HepG2 (cell line): ENCODE measurements around the gene MCF2L. TPM values are rescaled to one million over a fixed set of nuclear protein-coding genes. Genes with fewer than 3 reads are reported as not detected.

Experiments
- ATAC-seq: fragments of 200-7000 bp; cut with Tn5 transposase; 3 replicates; pipeline ENCODE4 v1.9.1; 2020; ENCODE audit warnings: mild to moderate bottlenecking, moderate library complexity
- BruUV-seq: library from RNA; stranded (reverse); fragments of 400-500 nt; replicated peaks from 2 replicates; lab custom pipeline; 2021; lab: Mats Ljungman, UMichigan
- CTCF ChIA-PET: fragments of 300-600 bp; formaldehyde crosslinking; extraction: SDS; loops from one replicate; lab custom pipeline; 2021; ENCODE audit warnings: low total read pairs, inconsistent platforms, low intra/inter-chr PET ratio; lab: Yijun Ruan, JAX
- POLR2A ChIA-PET: fragments of 350-600 bp; sonication (Branson Sonifier 250); formaldehyde crosslinking; loops from one replicate; lab custom pipeline; 2020; ENCODE audit warnings: antibody characterized with exemption, inconsistent platforms; lab: Yijun Ruan, JAX
- DNase-seq: peaks from one replicate; pipeline ENCODE4 v3.0.0-alpha.2; 2015; ENCODE audit warnings: low spot score
- FAIRE-seq: peaks from 3 replicates; lab custom pipeline; 2011; peaks lifted over from hg19 to GRCh38; lab: Jason Lieb, UNC
- H2AFZ ChIP-seq: one replicate; pipeline ENCODE4 v1.6.1; 2011; ENCODE audit warnings: low read length, inconsistent platforms
- H3K27ac ChIP-seq: fragments of 300-600 bp; 3 replicates; pipeline ENCODE4 v1.8.0; 2011; ENCODE audit warnings: mixed run types, mild to moderate bottlenecking, mixed read lengths, low read length, inconsistent platforms; ENCODE audit not compliant: insufficient read depth; ENCODE audit errors: extremely low read length
- H3K27me3 ChIP-seq, 2 experiments: fragments of 200-600 bp in 1 of 2; 2 replicates in 1 of 2; 3 replicates in 1 of 2; pipeline versions ENCODE4 v1.6.0 to v1.8.0; 2011; ENCODE audit warnings: low read length in 2 of 2, mild to moderate bottlenecking in 2 of 2, moderate library complexity in 2 of 2, inconsistent platforms in 1 of 2; ENCODE audit not compliant: insufficient read depth in 2 of 2, control insufficient read depth in 1 of 2
- H3K36me3 ChIP-seq, 2 experiments: fragments of 200-600 bp in 1 of 2; replicated peaks in 1 of 2; 2 replicates in 1 of 2; 3 replicates in 1 of 2; pipeline versions ENCODE4 v1.5.1 to v1.8.0; 2011; ENCODE audit warnings: low read length in 2 of 2, inconsistent platforms in 1 of 2; ENCODE audit not compliant: insufficient read depth in 2 of 2, control insufficient read depth in 1 of 2
- H3K4me1 ChIP-seq: 2 replicates; pipeline ENCODE4 v1.5.1; 2012; ENCODE audit warnings: low read length, inconsistent platforms; ENCODE audit not compliant: insufficient read depth
- H3K4me2 ChIP-seq: 2 replicates; pipeline ENCODE4 v1.6.0; 2011; ENCODE audit warnings: low read depth, low read length, inconsistent platforms
- H3K4me3 ChIP-seq, 3 experiments: fragments of 200-600 bp in 1 of 3; sonication (generic), shearing (Covaris generic) in 1 of 3; replicated peaks in 1 of 3; 2 replicates each; pipeline ENCODE4 v1.5.1; 2011 to 2016; ENCODE audit warnings: low read length in 3 of 3, inconsistent platforms in 2 of 3, low read depth in 2 of 3, mild to moderate bottlenecking in 2 of 3, control low read depth in 1 of 3, mixed read lengths in 1 of 3; ENCODE audit not compliant: insufficient read depth in 1 of 3
- H3K79me2 ChIP-seq: one replicate; pipeline ENCODE4 v1.6.1; 2011; ENCODE audit warnings: low read length, inconsistent platforms; ENCODE audit not compliant: insufficient read depth
- H3K9ac ChIP-seq: 2 replicates; pipeline ENCODE4 v1.6.0; 2011; ENCODE audit warnings: mild to moderate bottlenecking, low read depth, low read length, inconsistent platforms; ENCODE audit not compliant: insufficient read depth
- H3K9me3 ChIP-seq: 2 replicates; pipeline ENCODE4 v1.5.1; 2012; ENCODE audit warnings: mild to moderate bottlenecking, low read length
- H4K20me1 ChIP-seq: 2 replicates; pipeline ENCODE4 v1.6.0; 2011; ENCODE audit warnings: inconsistent platforms, mild to moderate bottlenecking, low read length, moderate library complexity; ENCODE audit not compliant: insufficient read depth
- DR1 ChIP-seq: sonication (generic); formaldehyde crosslinking; IDR thresholded peaks from 2 replicates; pipeline ENCODE4 v1.8.0; 2021; ENCODE audit warnings: mild to moderate bottlenecking, missing genetic modification reagents, inconsistent platforms
- HES4 ChIP-seq: sonication (generic); formaldehyde crosslinking; IDR thresholded peaks from 2 replicates; pipeline ENCODE4 v1.9.0; 2021; ENCODE audit warnings: mild to moderate bottlenecking, missing genetic modification reagents, borderline replicate concordance
- HNRNPL ChIP-seq: fragments of 200-400 bp; formaldehyde crosslinking; IDR thresholded peaks from 2 replicates; pipeline ENCODE4 v1.6.1; 2017; ENCODE audit warnings: mild to moderate bottlenecking, low read depth, low read length
- MED1 ChIP-seq: sonication (generic); formaldehyde crosslinking; IDR thresholded peaks from 2 replicates; pipeline ENCODE4 v1.4.0; 2020; ENCODE audit warnings: missing genetic modification reagents
- ZFP36L1 ChIP-seq: sonication (generic); formaldehyde crosslinking; IDR thresholded peaks from 2 replicates; pipeline ENCODE4 v1.8.0; 2022; ENCODE audit warnings: mild to moderate bottlenecking, missing genetic modification reagents, moderate library complexity
- ZNF235 ChIP-seq: sonication (generic); formaldehyde crosslinking; IDR thresholded peaks from 2 replicates; pipeline ENCODE4 v1.8.1; 2023; ENCODE audit warnings: mild to moderate bottlenecking, missing genetic modification reagents, borderline replicate concordance
- ZNF263 ChIP-seq: sonication (generic); formaldehyde crosslinking; IDR thresholded peaks from 2 replicates; pipeline ENCODE4 v1.4.0; 2020; ENCODE audit warnings: missing genetic modification reagents
- ZNF790 ChIP-seq: sonication (generic); formaldehyde crosslinking; IDR thresholded peaks from 2 replicates; pipeline ENCODE4 v1.8.0; 2022; ENCODE audit warnings: missing genetic modification reagents, mild to moderate bottlenecking, borderline replicate concordance
- WGBS: methylation state at CpG from one replicate; pipeline ENCODE4 v1.1.6; 2017; ENCODE audit warnings: low lambda C conversion rate; 5-methylcytosine and 5-hydroxymethylcytosine counted together
- in situ Hi-C: cut with HindIII; loops from 2 replicates; pipeline ENCODE4 v1.10.0; 2017; ENCODE audit warnings: low pct_unique_long_range_greater_than_20kb; ENCODE audit not compliant: extremely low pct_ligation_motif_present
- intact Hi-C: fragments of 100-400 bp; cut with micrococcal nuclease; formaldehyde crosslinking; loops from one replicate; pipeline ENCODE4 v1.10.0; 2022; ENCODE audit not compliant: unreplicated experiment
- polyA plus RNA-seq, 8 experiments: library from polyadenylated mRNA; depleted of rRNA in 3 of 8; stranded (reverse) in 7 of 8; unstranded in 1 of 8; fragments of >200 nt; fragmentation: Illumina TruSeq in 4 of 8; extraction: Trizol in 4 of 8; gene quantifications; 2 replicates each; pipeline versions ENCODE4 v1.2.1 to v1.2.3, GENCODE V29; 2011 to 2016; ENCODE audit warnings: low read depth in 4 of 8, missing spikeins in 1 of 8, mixed read lengths in 1 of 8; ENCODE audit not compliant: insufficient read depth in 1 of 8
- total RNA-seq, 5 experiments: library from RNA; depleted of rRNA; stranded (reverse); fragments of >200 nt; fragmentation: Illumina TruSeq; extraction: Trizol; gene quantifications; 2 replicates each; pipeline ENCODE4 v1.2.3, GENCODE V29; 2016; ENCODE audit warnings: low read depth in 1 of 5
- TF ChIP-seq, protein P1 (sequence below): sonication (generic); formaldehyde crosslinking; IDR thresholded peaks from 2 replicates; pipeline ENCODE4 v1.4.0; 2020; ENCODE audit warnings: mild to moderate bottlenecking, missing genetic modification reagents, borderline replicate concordance
- TF ChIP-seq, protein P2 (sequence below): sonication (generic); formaldehyde crosslinking; IDR thresholded peaks from 2 replicates; pipeline ENCODE4 v1.5.1; 2020; ENCODE audit warnings: mild to moderate bottlenecking, missing genetic modification reagents, moderate library complexity
- TF ChIP-seq, protein P3 (sequence below): sonication (generic); formaldehyde crosslinking; IDR thresholded peaks from 2 replicates; pipeline ENCODE4 v1.4.0; 2020; ENCODE audit warnings: missing genetic modification reagents

MCF2L gene
- total and polyA plus RNA-seq, 2 of the 13 experiments (the other 11 are each of a cell fraction or from before 2014, with no cell fraction given) = 19.4 to 28.4 TPM

DNA sequence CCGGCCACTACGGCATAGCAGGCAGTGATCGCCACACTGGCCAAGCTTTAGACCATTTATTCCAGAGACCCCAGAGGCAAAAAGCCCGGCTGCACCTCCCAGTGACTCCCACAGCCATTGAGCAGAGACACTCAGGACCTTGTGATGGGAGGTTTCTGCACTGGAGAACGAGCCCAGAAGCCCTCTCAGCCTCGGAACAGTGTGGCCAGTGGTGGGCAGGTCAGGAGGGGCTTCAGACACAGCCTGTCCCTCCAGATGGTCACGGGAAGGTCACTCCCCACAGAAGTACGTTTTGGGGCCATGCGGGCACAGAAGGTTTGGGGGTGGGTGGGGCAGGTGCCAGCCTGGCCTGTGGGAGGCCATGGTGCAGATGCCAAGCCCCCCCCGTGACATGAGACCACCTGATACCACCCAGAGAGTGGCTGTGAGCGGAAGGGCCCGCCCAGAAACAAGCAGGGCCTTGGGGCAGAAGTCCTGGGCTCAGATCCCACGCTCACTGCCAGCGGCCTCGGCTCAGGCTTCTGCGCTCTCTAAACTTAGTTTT lies 153.0 kb downstream of the MCF2L start:
- WGBS = 29% methylated on average over 7 of the region's 16 CpGs
- H3K4me3 ChIP-seq = peak overlapping the region; percentile 45 to 92 (median 54)
- ATAC-seq = peak; percentile 4
- H3K79me2 ChIP-seq = peaks cover 28% of the 10 kb centered on the region
- FAIRE-seq = no peak
- intact Hi-C loops = loop anchor here (2.0 to 5.0 kb wide), 4 partner anchors 17 to 180 kb away; partner anchors contain the start of genes CUL4A, F7 and PCID2
- no peak overlapping the region for H2AFZ ChIP-seq
- peak overlapping the region; percentile 86 for H3K4me2 ChIP-seq
- in situ Hi-C loops = loop anchor here (5.0 kb wide), 1 partner anchor 85 kb away; no protein-coding TSS in a partner anchor
- BruUV-seq = no TSS peak
- DNase-seq = no peak
- H3K9ac ChIP-seq = peak overlapping the region; percentile 60
- H3K27me3 ChIP-seq = no peaks in the 10 kb centered on the region; a peak in 1 of 5 replicates
- no peaks in the 10 kb centered on the region for H3K9me3 ChIP-seq
- H3K36me3 ChIP-seq = peaks cover 0 to 1% of the 10 kb centered on the region in 2 experiments; a peak in 2 of 5 replicates
- POLR2A ChIA-PET = interaction anchor here (0.6 to 3.6 kb wide), 17 partner anchors 8 to 369 kb away, joined by 3 to 71 read pairs (median 6); partner anchors contain the start of genes CUL4A, DCUN1D2, F7 and PCID2
- TF ChIP-seq, protein P1, sequence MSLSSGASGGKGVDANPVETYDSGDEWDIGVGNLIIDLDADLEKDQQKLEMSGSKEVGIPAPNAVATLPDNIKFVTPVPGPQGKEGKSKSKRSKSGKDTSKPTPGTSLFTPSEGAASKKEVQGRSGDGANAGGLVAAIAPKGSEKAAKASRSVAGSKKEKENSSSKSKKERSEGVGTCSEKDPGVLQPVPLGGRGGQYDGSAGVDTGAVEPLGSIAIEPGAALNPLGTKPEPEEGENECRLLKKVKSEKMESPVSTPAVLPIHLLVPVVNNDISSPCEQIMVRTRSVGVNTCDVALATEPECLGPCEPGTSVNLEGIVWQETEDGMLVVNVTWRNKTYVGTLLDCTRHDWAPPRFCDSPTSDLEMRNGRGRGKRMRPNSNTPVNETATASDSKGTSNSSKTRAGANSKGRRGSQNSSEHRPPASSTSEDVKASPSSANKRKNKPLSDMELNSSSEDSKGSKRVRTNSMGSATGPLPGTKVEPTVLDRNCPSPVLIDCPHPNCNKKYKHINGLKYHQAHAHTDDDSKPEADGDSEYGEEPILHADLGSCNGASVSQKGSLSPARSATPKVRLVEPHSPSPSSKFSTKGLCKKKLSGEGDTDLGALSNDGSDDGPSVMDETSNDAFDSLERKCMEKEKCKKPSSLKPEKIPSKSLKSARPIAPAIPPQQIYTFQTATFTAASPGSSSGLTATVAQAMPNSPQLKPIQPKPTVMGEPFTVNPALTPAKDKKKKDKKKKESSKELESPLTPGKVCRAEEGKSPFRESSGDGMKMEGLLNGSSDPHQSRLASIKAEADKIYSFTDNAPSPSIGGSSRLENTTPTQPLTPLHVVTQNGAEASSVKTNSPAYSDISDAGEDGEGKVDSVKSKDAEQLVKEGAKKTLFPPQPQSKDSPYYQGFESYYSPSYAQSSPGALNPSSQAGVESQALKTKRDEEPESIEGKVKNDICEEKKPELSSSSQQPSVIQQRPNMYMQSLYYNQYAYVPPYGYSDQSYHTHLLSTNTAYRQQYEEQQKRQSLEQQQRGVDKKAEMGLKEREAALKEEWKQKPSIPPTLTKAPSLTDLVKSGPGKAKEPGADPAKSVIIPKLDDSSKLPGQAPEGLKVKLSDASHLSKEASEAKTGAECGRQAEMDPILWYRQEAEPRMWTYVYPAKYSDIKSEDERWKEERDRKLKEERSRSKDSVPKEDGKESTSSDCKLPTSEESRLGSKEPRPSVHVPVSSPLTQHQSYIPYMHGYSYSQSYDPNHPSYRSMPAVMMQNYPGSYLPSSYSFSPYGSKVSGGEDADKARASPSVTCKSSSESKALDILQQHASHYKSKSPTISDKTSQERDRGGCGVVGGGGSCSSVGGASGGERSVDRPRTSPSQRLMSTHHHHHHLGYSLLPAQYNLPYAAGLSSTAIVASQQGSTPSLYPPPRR (CRISPR knock-in tag) = no peak
- 0 out of 2 replicates have a peak, but pooled peaks have one; percentile 1 for TF ChIP-seq ZFP36L1 (CRISPR knock-in tag)
- TF ChIP-seq, protein P2, sequence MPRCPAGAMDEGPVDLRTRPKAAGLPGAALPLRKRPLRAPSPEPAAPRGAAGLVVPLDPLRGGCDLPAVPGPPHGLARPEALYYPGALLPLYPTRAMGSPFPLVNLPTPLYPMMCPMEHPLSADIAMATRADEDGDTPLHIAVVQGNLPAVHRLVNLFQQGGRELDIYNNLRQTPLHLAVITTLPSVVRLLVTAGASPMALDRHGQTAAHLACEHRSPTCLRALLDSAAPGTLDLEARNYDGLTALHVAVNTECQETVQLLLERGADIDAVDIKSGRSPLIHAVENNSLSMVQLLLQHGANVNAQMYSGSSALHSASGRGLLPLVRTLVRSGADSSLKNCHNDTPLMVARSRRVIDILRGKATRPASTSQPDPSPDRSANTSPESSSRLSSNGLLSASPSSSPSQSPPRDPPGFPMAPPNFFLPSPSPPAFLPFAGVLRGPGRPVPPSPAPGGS (CRISPR knock-in tag) = 0 out of 2 replicates have a peak, but pooled peaks have one; percentile 41
- TF ChIP-seq DR1 (CRISPR knock-in tag) = 0 out of 2 replicates have a peak, but pooled peaks have one; percentile 22
- TF ChIP-seq ZNF263 (CRISPR knock-in tag) = no peak
- TF ChIP-seq ZNF235 (CRISPR knock-in tag) = 0 out of 2 replicates have a peak, but pooled peaks have one; percentile 6
- TF ChIP-seq HNRNPL = peak; percentile 4; the same call in 1 of the 2 replicates
- 0 out of 2 replicates have a peak, but pooled peaks have one; percentile 6 for TF ChIP-seq HES4 (CRISPR knock-in tag)
- no peak for TF ChIP-seq MED1 (CRISPR knock-in tag)
- 0 out of 2 replicates have a peak, but pooled peaks have one; percentile 58 for TF ChIP-seq ZNF790
- TF ChIP-seq, protein P3, sequence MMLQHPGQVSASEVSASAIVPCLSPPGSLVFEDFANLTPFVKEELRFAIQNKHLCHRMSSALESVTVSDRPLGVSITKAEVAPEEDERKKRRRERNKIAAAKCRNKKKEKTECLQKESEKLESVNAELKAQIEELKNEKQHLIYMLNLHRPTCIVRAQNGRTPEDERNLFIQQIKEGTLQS (CRISPR knock-in tag) = no peak
- H4K20me1 ChIP-seq = peaks cover 4% of the 10 kb centered on the region; the same call in 1 of the 2 replicates
- peak overlapping the region; percentile 53 for H3K27ac ChIP-seq
- H3K4me1 ChIP-seq = peaks cover 40% of the 10 kb centered on the region
- CTCF ChIA-PET = interaction anchor here (2.5 kb wide), 1 partner anchor 87 kb away, joined by 15 read pairs; no protein-coding TSS in a partner anchor
